PFSK-1 (cell line): ENCODE measurements around the gene LITAF.

Source experiments
- FOXP2 ChIP-seq: optimal IDR thresholded peaks from 2 replicates; pipeline ENCODE3; 2011; ENCODE audit warnings: borderline replicate concordance, control low read depth, inconsistent platforms; ENCODE audit not compliant: insufficient read depth; ENCODE audit errors: extremely low read length, extremely low read depth
- POLR2AphosphoS5 ChIP-seq: IDR thresholded peaks from 2 replicates; pipeline ENCODE4 v1.6.1; 2012; ENCODE audit warnings: low read depth, mild to moderate bottlenecking, control low read depth, low read length, moderate library complexity
- REST ChIP-seq, 2 experiments: IDR thresholded peaks; 2 replicates each; pipeline versions ENCODE4 v1.6.1 to v1.8.0; 2011 to 2012; ENCODE audit warnings: low read depth in 2 of 2, low read length in 2 of 2, control low read depth in 1 of 2, inconsistent platforms in 1 of 2, mild to moderate bottlenecking in 1 of 2, moderate library complexity in 1 of 2; ENCODE audit not compliant: insufficient read depth in 1 of 2
- SIN3A ChIP-seq: IDR thresholded peaks from 2 replicates; pipeline ENCODE4 v1.6.1; 2012; ENCODE audit warnings: mild to moderate bottlenecking, low read length, moderate library complexity, borderline replicate concordance; ENCODE audit not compliant: insufficient read depth
- TAF1 ChIP-seq: IDR thresholded peaks from 2 replicates; pipeline ENCODE4 v1.6.1; 2012; ENCODE audit warnings: low read length, control low read depth, borderline replicate concordance; ENCODE audit not compliant: insufficient read depth

Gene LITAF

DNA sequence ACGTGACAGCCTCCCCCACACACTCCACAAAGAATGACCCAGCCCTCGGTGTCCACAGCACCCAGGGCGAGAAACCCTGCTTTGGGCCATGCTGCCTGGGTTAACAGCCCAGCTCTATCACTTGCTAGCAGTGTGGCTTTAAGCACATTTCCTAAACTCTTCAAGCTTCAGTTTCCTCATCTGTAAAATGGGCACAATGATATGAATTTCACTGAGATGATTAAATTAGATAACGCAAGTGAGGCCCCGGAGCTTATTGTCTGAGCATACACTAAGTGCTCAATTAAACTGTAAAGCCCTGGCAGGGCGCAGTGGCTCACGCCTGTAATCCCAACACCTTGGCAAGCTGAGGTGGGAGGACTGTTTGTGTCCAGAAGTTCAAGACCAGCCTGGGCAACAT, 79.4 kb downstream of the LITAF start:
- TF ChIP-seq TAF1 (no peak), FOXP2 (no peak), SIN3A (no peak), POLR2AphosphoS5 (no peak), REST (IDR thresholded peaks at IDR 0.05; ENCODE audit: insufficient read depth in 1 of 2, low read depth in 2 of 2, low read length in 2 of 2) (no peak)

- TF ChIP-seq TAF1 (no peak), FOXP2 (no peak), POLR2AphosphoS5 (no peak), REST (IDR thresholded peaks at IDR 0.05; ENCODE audit: insufficient read depth in 1 of 2, low read depth in 2 of 2, low read length in 2 of 2) (no peak), SIN3A (no peak)
Measured at GRCh38 chr16:11506741-11507305, 79.9 kb downstream of the LITAF start.

DNA sequence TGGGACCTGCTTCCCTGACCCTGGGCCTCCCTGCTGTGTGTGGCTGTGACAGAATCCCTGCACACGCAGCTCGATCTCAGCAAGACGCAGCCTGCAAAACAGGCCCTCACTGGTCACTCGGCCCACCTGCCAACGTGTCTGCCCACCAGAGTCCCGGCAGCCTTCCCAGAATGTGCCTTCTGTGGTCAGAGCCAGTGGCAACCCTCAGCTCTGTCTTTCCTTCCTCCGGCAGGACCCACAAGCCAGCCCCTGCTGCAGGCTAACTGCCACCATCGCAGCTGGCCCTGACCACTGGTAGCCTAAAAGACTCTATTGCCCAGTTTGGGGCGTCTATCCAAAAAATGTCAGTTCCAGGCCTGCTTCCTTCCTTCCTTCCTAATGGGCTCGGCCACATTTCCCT, 83.2 kb downstream of the LITAF start:
- TF ChIP-seq POLR2AphosphoS5 (no peak), FOXP2 (no peak), SIN3A (no peak), TAF1 (no peak), REST (IDR thresholded peaks at IDR 0.05; ENCODE audit: insufficient read depth in 1 of 2, low read depth in 2 of 2, low read length in 2 of 2) (no peak)

DNA sequence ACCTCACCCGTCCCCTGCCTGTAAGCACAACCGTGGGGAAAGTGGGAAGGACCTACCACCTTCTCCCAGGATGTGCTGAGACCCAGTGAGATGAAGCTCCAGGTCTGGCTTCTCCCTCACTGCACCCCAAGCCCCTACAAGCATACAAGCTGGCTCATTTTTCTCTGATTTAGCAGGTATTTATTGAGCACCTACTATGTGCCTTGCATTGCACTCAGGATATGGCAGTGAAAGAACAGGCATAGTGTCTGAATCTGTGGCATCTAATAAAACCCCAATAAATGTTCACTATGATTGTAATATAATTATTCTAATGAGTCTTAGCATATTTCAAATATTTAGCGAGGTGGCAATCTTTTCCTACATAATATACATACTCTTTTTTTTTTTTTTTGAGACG, 84.5 kb downstream of the LITAF start:
- TF ChIP-seq TAF1 (no peak), FOXP2 (no peak), SIN3A (no peak), REST (IDR thresholded peaks at IDR 0.05; ENCODE audit: insufficient read depth in 1 of 2, low read depth in 2 of 2, low read length in 2 of 2) (no peak), POLR2AphosphoS5 (no peak)

DNA sequence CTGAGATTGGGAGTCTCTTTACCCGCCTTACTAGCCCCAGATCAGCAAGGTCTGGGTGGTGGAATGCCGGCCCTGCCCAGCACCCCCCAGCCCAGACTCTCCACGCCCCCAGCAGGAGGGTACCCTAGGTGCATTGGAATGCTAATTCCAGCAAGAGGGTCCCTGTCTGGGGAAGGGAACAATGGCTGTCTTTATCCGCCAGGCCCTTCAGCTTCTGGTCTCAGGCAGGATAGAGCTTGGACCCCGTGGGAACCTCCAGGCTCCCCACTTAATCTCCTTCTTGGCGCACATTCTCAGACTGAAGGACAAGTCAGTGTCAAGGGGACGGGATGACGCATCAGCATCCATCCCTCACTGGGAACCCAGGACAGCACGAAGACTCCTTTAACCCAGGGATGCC, 85.1 kb downstream of the LITAF start:
- TF ChIP-seq SIN3A (no peak), REST (IDR thresholded peaks at IDR 0.05; ENCODE audit: insufficient read depth in 1 of 2, low read depth in 2 of 2, low read length in 2 of 2) (no peak), FOXP2 (no peak), POLR2AphosphoS5 (no peak), TAF1 (no peak)
